Measurements from ENCODE around the gene MICU1. TPM values are rescaled to one million over a fixed set of nuclear protein-coding genes. Genes with fewer than 3 reads are reported as not detected.
"Not testable (repeated sequence)": the region's sequence is repeated elsewhere in the genome, so short reads cannot be mapped to it uniquely, and the experiment has no call there.

MICU1 gene
- total RNA-seq, 6 donors from 2014 or later, result 26.9 to 62.9 (median 47.6) TPM

GRCh38 chr10:72557362-72557761 is 68.5 kb downstream of the MICU1 start:
- no peak for TF ChIP-seq EP300 (IDR thresholded peaks at IDR 0.05)
- TF ChIP-seq CTCF (IDR thresholded peaks at IDR 0.05), result no peak
- TF ChIP-seq POLR2A (IDR thresholded peaks at IDR 0.05), result no peak
- TF ChIP-seq POLR2AphosphoS5 (IDR thresholded peaks at IDR 0.05), result no peak
- H3K4me3 ChIP-seq, result no peak overlapping the region
- H3K9me3 ChIP-seq, result no peaks in the 10 kb centered on the region
- 86 to 96% methylated on average over 1 of the region's 1 CpG for WGBS, 2 donors
- no peak overlapping the region for H3K27ac ChIP-seq
- no peaks in the 10 kb centered on the region for H3K27me3 ChIP-seq
- H3K36me3 ChIP-seq, result peaks cover 0 to 27% (median 7%) of the 10 kb centered on the region in 4 donors
- DNase-seq, result no peak
- no peak for ATAC-seq (ENCODE audit: low FRiP score in 2 of 2)
- H3K4me1 ChIP-seq, result peaks cover 0 to 10% (median 2%) of the 10 kb centered on the region in 4 donors

GRCh38 chr10:72552857-72553256 is 73.0 kb downstream of the MICU1 start:
- TF ChIP-seq POLR2AphosphoS5 (IDR thresholded peaks at IDR 0.05) (peak in 1 of 2 donors; percentile 28), CTCF (IDR thresholded peaks at IDR 0.05) (no peak), EP300 (IDR thresholded peaks at IDR 0.05) (peak in 1 of 4 donors; percentile 47), POLR2A (IDR thresholded peaks at IDR 0.05) (no peak)
- ATAC-seq (ENCODE audit: low FRiP score in 2 of 2) (peak; percentile 68 to 75), DNase-seq (peak in 1 of 2 donors; percentile 31)
- Histone ChIP-seq H3K36me3 (peaks cover 0 to 36% (median 19%) of the 10 kb centered on the region in 4 donors), H3K4me3 (no peak overlapping the region), H3K4me1 (peaks cover 0 to 10% (median 3%) of the 10 kb centered on the region in 4 donors), H3K27me3 (no peaks in the 10 kb centered on the region), H3K27ac (peak overlapping the region in 3 of 4 donors; percentile 6 to 68 (median 23)), H3K9me3 (no peaks in the 10 kb centered on the region)

GRCh38 chr10:72550239-72550638 is 75.6 kb downstream of the MICU1 start:
- no peak overlapping the region for H3K27ac ChIP-seq
- no peak for ATAC-seq (ENCODE audit: low FRiP score in 2 of 2)
- H3K4me1 ChIP-seq, result peaks cover 0 to 10% (median 3%) of the 10 kb centered on the region in 4 donors
- no peak overlapping the region for H3K4me3 ChIP-seq
- DNase-seq, result no peak
- WGBS, 2 donors, result 96 to 97% methylated on average over 2 of the region's 2 CpGs
- no peaks in the 10 kb centered on the region for H3K27me3 ChIP-seq
- TF ChIP-seq EP300 (IDR thresholded peaks at IDR 0.05) (no peak), CTCF (IDR thresholded peaks at IDR 0.05) (no peak), POLR2A (IDR thresholded peaks at IDR 0.05) (no peak), POLR2AphosphoS5 (IDR thresholded peaks at IDR 0.05) (no peak)
- H3K9me3 ChIP-seq, result no peaks in the 10 kb centered on the region
- peaks cover 0 to 36% (median 21%) of the 10 kb centered on the region in 4 donors for H3K36me3 ChIP-seq

- H3K27me3 ChIP-seq, result no peaks in the 10 kb centered on the region
- H3K4me3 ChIP-seq, result no peak overlapping the region
- no peaks in the 10 kb centered on the region for H3K4me1 ChIP-seq
- H3K9me3 ChIP-seq, result peaks cover 3 to 7% (median 4%) of the 10 kb centered on the region in 4 donors
- DNase-seq, result no peak
- 88 to 96% methylated on average over 1 of the region's 1 CpG for WGBS, 2 donors
- peaks cover 0 to 40% (median 20%) of the 10 kb centered on the region in 4 donors for H3K36me3 ChIP-seq
- no peak overlapping the region for H3K27ac ChIP-seq
- no peak for ATAC-seq (ENCODE audit: low FRiP score in 2 of 2)
- no peak for TF ChIP-seq CTCF (IDR thresholded peaks at IDR 0.05)
- TF ChIP-seq POLR2AphosphoS5 (IDR thresholded peaks at IDR 0.05), result no peak
- TF ChIP-seq POLR2A (IDR thresholded peaks at IDR 0.05), result no peak
- TF ChIP-seq EP300 (IDR thresholded peaks at IDR 0.05), result no peak
Measured at GRCh38 chr10:72545546-72545945, 80.3 kb downstream of the MICU1 start.

- ATAC-seq (ENCODE audit: low FRiP score in 2 of 2), result not testable (repeated sequence)
Measured at GRCh38 chr10:72543855-72544254, 82.0 kb downstream of the MICU1 start.

More at GRCh38 chr10:72543855-72544254, 82.0 kb downstream of the MICU1 start:
- H3K36me3 ChIP-seq, result peaks cover 0 to 23% (median 12%) of the 10 kb centered on the region in 4 donors
- not testable (repeated sequence) for H3K27me3 ChIP-seq, H3K4me1 ChIP-seq, H3K4me3 ChIP-seq, H3K9me3 ChIP-seq, DNase-seq, H3K27ac ChIP-seq
- WGBS, 2 donors, result 89 to 93% methylated on average over 6 of the region's 6 CpGs

All from upper lobe of left lung (tissue), 6 donors.